Chondrocyte (in vitro differentiated cells): ENCODE data around the gene QPCT. TPM values are rescaled to one million over a fixed set of nuclear protein-coding genes. Genes with fewer than 3 reads are reported as not detected.

Experiments used
- DNase-seq: peaks from one replicate; pipeline ENCODE4 v3.0.0; 2021; ENCODE audit warnings: mixed read lengths, low spot score
- H3K27ac Mint-ChIP-seq: one replicate; pipeline ENCODE4 v1.8.0; 2021; ENCODE audit warnings: mild to moderate bottlenecking, moderate library complexity, mixed read lengths; ENCODE audit not compliant: unreplicated experiment
- H3K27me3 Mint-ChIP-seq: 2 replicates; pipeline ENCODE4 v1.8.0; 2021; ENCODE audit warnings: low read depth, mixed read lengths
- H3K36me3 Mint-ChIP-seq: 2 replicates; pipeline ENCODE4 v1.8.0; 2021; ENCODE audit warnings: low read depth, mixed read lengths
- H3K4me1 Mint-ChIP-seq: 2 replicates; pipeline ENCODE4 v1.8.0; 2021; ENCODE audit warnings: low read depth, mild to moderate bottlenecking, mixed read lengths
- H3K4me3 Mint-ChIP-seq: one replicate; pipeline ENCODE4 v1.8.0; 2021; ENCODE audit warnings: mild to moderate bottlenecking, moderate library complexity, mixed read lengths; ENCODE audit not compliant: unreplicated experiment
- H3K9me3 Mint-ChIP-seq: 2 replicates; pipeline ENCODE4 v1.8.0; 2021; ENCODE audit warnings: low read depth, mixed read lengths
- CTCF ChIP-seq: fragments of 200-600 bp; sonication (generic); IDR thresholded peaks from 2 replicates; pipeline ENCODE4 v1.5.0; 2021; ENCODE audit warnings: antibody characterized with exemption, mild to moderate bottlenecking, moderate library complexity
- total RNA-seq: library from RNA; stranded (reverse); gene quantifications from 3 replicates; pipeline ENCODE4 v1.2.1, GENCODE V29; 2021

Gene QPCT
- total RNA-seq, 1 donor from 2014 or later = 0.67 TPM

GRCh38 chr2:37357069-37357468 is 12.6 kb downstream of the QPCT start:
- DNase-seq = no peak
- Mint-ChIP-seq H3K4me3 (no peak overlapping the region), H3K4me1 (peaks cover 11% of the 10 kb centered on the region), H3K27me3 (peaks cover 5% of the 10 kb centered on the region), H3K36me3 (no peaks in the 10 kb centered on the region), H3K9me3 (no peaks in the 10 kb centered on the region), H3K27ac (no peak overlapping the region)
- TF ChIP-seq CTCF = no peak

- TF ChIP-seq CTCF = no peak
- DNase-seq = no peak
- no peaks in the 10 kb centered on the region for H3K9me3 Mint-ChIP-seq
- no peaks in the 10 kb centered on the region for H3K36me3 Mint-ChIP-seq
- H3K27ac Mint-ChIP-seq = no peak overlapping the region
- no peak overlapping the region for H3K4me3 Mint-ChIP-seq
- H3K4me1 Mint-ChIP-seq = peaks cover 11% of the 10 kb centered on the region
- peaks cover 5% of the 10 kb centered on the region for H3K27me3 Mint-ChIP-seq
Measured at GRCh38 chr2:37357530-37357929, 13.1 kb downstream of the QPCT start.

- H3K27me3 Mint-ChIP-seq = peaks cover 5% of the 10 kb centered on the region
- H3K27ac Mint-ChIP-seq = no peak overlapping the region
- TF ChIP-seq CTCF = no peak
- no peak for DNase-seq
- peaks cover 11% of the 10 kb centered on the region for H3K4me1 Mint-ChIP-seq
- no peaks in the 10 kb centered on the region for H3K36me3 Mint-ChIP-seq
- H3K9me3 Mint-ChIP-seq = no peaks in the 10 kb centered on the region
- no peak overlapping the region for H3K4me3 Mint-ChIP-seq
Measured at GRCh38 chr2:37358466-37358865, 14.0 kb downstream of the QPCT start.

GRCh38 chr2:37361216-37361815 is 16.9 kb downstream of the QPCT start:
- Mint-ChIP-seq H3K27me3 (peaks cover 5% of the 10 kb centered on the region), H3K4me3 (no peak overlapping the region), H3K27ac (no peak overlapping the region), H3K36me3 (no peaks in the 10 kb centered on the region), H3K9me3 (no peaks in the 10 kb centered on the region), H3K4me1 (peaks cover 7% of the 10 kb centered on the region)
- TF ChIP-seq CTCF = no peak
- no peak for DNase-seq

GRCh38 chr2:37361994-37362698 is 17.7 kb downstream of the QPCT start:
- Mint-ChIP-seq H3K36me3 (no peaks in the 10 kb centered on the region), H3K4me3 (no peak overlapping the region), H3K4me1 (peaks cover 9% of the 10 kb centered on the region), H3K9me3 (no peaks in the 10 kb centered on the region), H3K27me3 (peaks cover 5% of the 10 kb centered on the region), H3K27ac (no peak overlapping the region)
- no peak for TF ChIP-seq CTCF
- no peak for DNase-seq
